ENCODE measurements around the gene ARAP2. TPM values are rescaled to one million over a fixed set of nuclear protein-coding genes. Genes with fewer than 3 reads are reported as not detected.
"Not testable (repeated sequence)": the region's sequence is repeated elsewhere in the genome, so short reads cannot be mapped to it uniquely, and the experiment has no call there.

Gene ARAP2
- total RNA-seq, 1 donor from 2014 or later: 22.3 TPM

GRCh38 chr4:36183665-36184393, 60.5 kb downstream of the ARAP2 start:
- DNase-seq (ENCODE audit: low spot score): no peak

DNA sequence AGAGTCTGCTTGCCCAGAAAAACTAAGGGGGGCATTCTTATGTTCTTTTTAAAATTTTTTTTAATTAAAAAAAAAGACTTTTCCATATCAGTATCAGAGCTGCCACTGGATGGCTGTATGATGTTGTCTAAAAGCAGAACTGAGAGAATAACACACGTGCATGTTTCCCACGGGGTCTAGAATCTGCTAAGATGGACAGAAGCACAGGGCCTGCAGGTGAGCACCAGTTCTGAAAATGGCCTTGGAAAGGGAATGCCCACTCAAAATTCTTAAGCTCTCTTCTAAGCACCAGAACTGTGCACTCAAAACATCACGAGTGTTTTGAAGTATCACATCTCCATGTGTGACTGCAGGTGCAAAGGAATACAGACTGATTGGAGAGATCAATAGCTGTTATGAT, 61.1 kb downstream of the ARAP2 start:
- no peak for DNase-seq (ENCODE audit: low spot score)

- not testable (repeated sequence) for DNase-seq (ENCODE audit: low spot score)
Measured at GRCh38 chr4:36182315-36182714, 62.0 kb downstream of the ARAP2 start.

GRCh38 chr4:36180206-36180605, 64.1 kb downstream of the ARAP2 start:
- no peak for DNase-seq (ENCODE audit: low spot score)

- DNase-seq (ENCODE audit: low spot score): no peak
Measured at GRCh38 chr4:36178484-36178883, 65.8 kb downstream of the ARAP2 start.

DNA sequence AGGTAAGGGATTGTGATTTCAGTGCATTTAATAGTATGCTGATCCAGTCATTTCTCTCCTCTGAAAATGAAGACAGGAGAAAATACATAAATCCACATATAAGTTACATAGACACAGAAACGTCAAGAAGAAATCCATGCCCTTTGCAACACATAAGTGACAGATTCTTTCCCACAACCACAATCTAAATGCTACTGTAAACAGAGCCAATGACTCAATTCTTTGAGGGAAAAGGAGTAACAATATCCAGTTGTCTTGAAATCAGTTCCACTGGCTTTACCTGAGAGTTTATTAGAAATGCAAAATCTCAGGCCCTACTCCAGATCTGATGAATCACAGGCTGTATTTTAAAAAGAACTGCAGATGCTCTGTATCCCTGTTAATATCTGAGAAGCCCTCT, 66.4 kb downstream of the ARAP2 start:
- DNase-seq (ENCODE audit: low spot score): no peak

- no peak for DNase-seq (ENCODE audit: low spot score)
Measured at GRCh38 chr4:36174570-36174969, 69.7 kb downstream of the ARAP2 start.

- DNase-seq (ENCODE audit: low spot score): no peak
Measured at GRCh38 chr4:36173905-36174304, 70.4 kb downstream of the ARAP2 start.

- no peak for DNase-seq (ENCODE audit: low spot score)
Measured at GRCh38 chr4:36172656-36173055, 71.7 kb downstream of the ARAP2 start.

- no peak for DNase-seq (ENCODE audit: low spot score)
Measured at GRCh38 chr4:36168127-36168878, 76.0 kb downstream of the ARAP2 start.

- DNase-seq (ENCODE audit: low spot score): no peak
Measured at GRCh38 chr4:36165631-36166005, 78.7 kb downstream of the ARAP2 start.

GRCh38 chr4:36164900-36165630, 79.2 kb downstream of the ARAP2 start:
- no peak for DNase-seq (ENCODE audit: low spot score)

GRCh38 chr4:36163198-36163597, 81.1 kb downstream of the ARAP2 start:
- DNase-seq (ENCODE audit: low spot score): no peak

GRCh38 chr4:36159208-36159607, 85.1 kb downstream of the ARAP2 start:
- no peak for DNase-seq (ENCODE audit: low spot score)

DNA sequence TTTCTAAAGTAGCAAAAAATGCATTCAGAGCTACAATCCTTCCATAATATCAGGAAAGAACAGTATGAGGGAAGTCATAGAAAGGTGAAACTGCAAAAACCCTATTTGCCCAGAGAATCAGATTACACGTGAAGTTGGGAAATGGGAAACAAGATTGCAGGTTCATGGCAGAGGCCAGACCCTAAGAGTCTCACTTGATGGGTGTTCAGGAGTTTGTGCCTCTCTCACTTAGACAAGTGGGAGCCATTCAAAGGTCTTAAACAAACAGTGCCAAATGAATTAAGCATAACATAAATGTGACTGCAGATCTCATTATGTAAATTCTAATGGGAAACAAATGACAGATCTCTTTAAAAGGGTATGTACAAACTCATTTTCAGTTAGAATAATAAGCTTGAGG, 91.6 kb downstream of the ARAP2 start:
- DNase-seq (ENCODE audit: low spot score): no peak

DNA sequence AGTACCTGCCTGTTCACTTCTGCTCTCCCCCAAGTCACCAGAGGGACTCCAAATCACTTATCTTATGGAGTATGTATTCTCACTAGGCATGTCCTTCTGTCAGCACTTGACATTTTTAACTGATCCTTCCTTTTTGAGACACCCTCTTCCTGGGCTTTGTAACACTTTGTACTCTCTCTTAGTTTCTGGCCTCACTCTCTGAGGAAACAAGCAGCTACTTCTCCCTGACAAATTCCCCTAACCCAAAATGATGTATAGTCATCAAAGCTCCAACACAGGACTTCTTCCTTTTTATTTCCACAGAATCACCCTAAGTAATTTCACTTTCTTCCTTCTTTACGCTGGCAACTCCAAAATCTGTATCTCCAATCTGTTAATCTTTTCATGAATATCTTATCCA, 101.8 kb downstream of the ARAP2 start:
- DNase-seq (ENCODE audit: low spot score): no peak

- no peak for DNase-seq (ENCODE audit: low spot score)
Measured at GRCh38 chr4:36141186-36141585, 103.1 kb downstream of the ARAP2 start.

DNA sequence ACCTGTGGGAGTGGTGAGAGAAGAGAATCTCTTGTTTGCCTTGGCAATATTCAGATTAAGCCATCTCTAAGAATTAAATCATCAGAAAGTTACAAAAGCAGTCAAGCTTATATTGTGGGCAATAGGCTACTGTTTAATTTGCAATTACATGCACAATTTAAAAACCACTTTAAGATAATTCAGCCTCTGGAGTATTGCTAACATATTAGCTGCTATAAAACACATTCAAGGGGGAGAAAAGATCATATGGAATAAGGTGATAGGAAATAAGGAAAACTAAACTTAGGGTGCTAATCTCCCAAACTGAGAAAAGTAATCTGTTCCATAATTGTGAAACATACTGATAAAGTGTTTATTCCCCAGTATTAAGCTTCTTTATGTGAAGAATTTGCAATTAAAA, 103.9 kb downstream of the ARAP2 start:
- DNase-seq (ENCODE audit: low spot score): no peak

DNA sequence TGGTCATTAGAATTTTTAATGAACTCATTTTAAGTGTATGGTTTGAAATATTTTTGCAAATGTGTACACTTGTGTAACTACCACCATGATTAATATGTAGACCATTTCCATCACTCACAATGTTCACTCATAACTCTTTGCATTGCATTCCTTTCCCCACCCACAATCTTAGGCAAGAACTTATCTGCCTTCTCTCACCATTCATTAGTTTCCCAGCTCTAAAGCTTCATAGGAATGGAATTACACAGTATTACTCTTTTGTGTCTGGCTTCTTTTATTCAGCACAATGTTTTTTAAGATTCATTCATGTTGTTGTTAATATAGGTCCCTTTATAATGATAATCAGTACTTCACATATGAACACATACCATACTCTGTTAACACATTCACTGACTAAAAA, 106.1 kb downstream of the ARAP2 start:
- DNase-seq (ENCODE audit: low spot score): no peak

- DNase-seq (ENCODE audit: low spot score): no peak
Measured at GRCh38 chr4:36137336-36137735, 107.0 kb downstream of the ARAP2 start.

- DNase-seq (ENCODE audit: low spot score): no peak
Measured at GRCh38 chr4:36133658-36134057, 110.7 kb downstream of the ARAP2 start.

- DNase-seq (ENCODE audit: low spot score): no peak
Measured at GRCh38 chr4:36133086-36133485, 111.2 kb downstream of the ARAP2 start.

GRCh38 chr4:36130641-36131040, 113.7 kb downstream of the ARAP2 start:
- no peak for DNase-seq (ENCODE audit: low spot score)

Measured in mucosa of gallbladder (tissue), 1 donor.